ENCODE results near the gene ARHGEF33.

GRCh38 chr2:38973266-38973665 lies 83.6 kb downstream of the ARHGEF33 start:
- no peak for TF ChIP-seq CTCF (IDR thresholded peaks at IDR 0.05)
- no peak for TF ChIP-seq POLR2AphosphoS2 (conservative IDR thresholded peaks at IDR 0.05; ENCODE audit: low read length)
- TF ChIP-seq NR3C1 (IDR thresholded peaks at IDR 0.05), result no peak
- no peak for TF ChIP-seq JUNB (IDR thresholded peaks at IDR 0.05)
- no peak for TF ChIP-seq RCOR1 (IDR thresholded peaks at IDR 0.05; ENCODE audit: low read depth, low read length)

Measured in A549 (cell line).